BE2C (cell line): ENCODE data around the gene BST1.
"Not testable (repeated sequence)": the region's sequence is repeated elsewhere in the genome, so short reads cannot be mapped to it uniquely, and the experiment has no call there.

Experiments used
- DNase-seq: peaks from one replicate; pipeline ENCODE4 v3.0.0-alpha.2; 2020
- H3K27me3 ChIP-seq: fragments of 250-450 bp; sonication (Bioruptor Pico); 2 replicates; pipeline ENCODE4 v1.5.1; 2020; ENCODE audit warnings: mild to moderate bottlenecking
- H3K36me3 ChIP-seq: fragments of 250-450 bp; sonication (Bioruptor Pico); 2 replicates; pipeline ENCODE4 v1.5.1; 2020; ENCODE audit warnings: mild to moderate bottlenecking
- H3K4me1 ChIP-seq: fragments of 250-450 bp; sonication (Bioruptor Pico); 2 replicates; pipeline ENCODE4 v1.5.1; 2020
- H3K4me3 ChIP-seq: 2 replicates; pipeline ENCODE4 v1.5.1; 2011; ENCODE audit warnings: low read depth, low read length
- H3K9me3 ChIP-seq: fragments of 250-450 bp; sonication (Bioruptor Pico); 2 replicates; pipeline ENCODE4 v1.5.1; 2020
- CTCF ChIP-seq: IDR thresholded peaks from 2 replicates; pipeline ENCODE4 v1.5.1; 2012; ENCODE audit warnings: mild to moderate bottlenecking, low read depth, low read length

BST1 gene

GRCh38 chr4:15729910-15730533, 27.2 kb downstream of the BST1 start:
- no peak overlapping the region for H3K4me3 ChIP-seq
- no peaks in the 10 kb centered on the region for H3K4me1 ChIP-seq
- H3K9me3 ChIP-seq, result no peaks in the 10 kb centered on the region; the same call in 1 of the 2 replicates
- no peaks in the 10 kb centered on the region for H3K27me3 ChIP-seq
- no peaks in the 10 kb centered on the region for H3K36me3 ChIP-seq
- TF ChIP-seq CTCF, result peak; percentile 87
- no peak for DNase-seq

GRCh38 chr4:15733061-15733460, 30.2 kb downstream of the BST1 start:
- not testable (repeated sequence) for H3K4me3 ChIP-seq, H3K36me3 ChIP-seq, H3K27me3 ChIP-seq, DNase-seq, H3K9me3 ChIP-seq, H3K4me1 ChIP-seq

DNA sequence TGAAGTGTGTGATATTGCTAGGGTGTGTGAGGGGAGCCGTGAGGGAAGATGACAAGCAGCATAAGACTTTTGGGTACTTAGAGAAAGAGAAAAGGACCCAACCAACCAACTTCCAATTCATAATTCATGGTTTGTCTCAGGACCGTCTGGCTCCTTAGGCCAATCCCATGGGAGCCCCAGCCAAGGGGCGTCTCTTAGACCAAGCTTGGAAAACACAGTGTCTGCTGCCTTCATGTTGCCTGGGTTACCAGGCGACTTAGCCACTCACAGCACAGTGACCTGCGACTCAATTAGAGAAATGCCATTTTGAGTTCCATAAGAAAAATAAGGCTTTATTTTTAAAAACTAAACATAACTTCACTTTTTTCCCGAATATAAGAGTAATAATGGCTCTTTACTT, 32.7 kb downstream of the BST1 start:
- H3K9me3 ChIP-seq, result no peaks in the 10 kb centered on the region; the same call in 1 of the 2 replicates
- no peak for DNase-seq
- no peak overlapping the region for H3K4me3 ChIP-seq
- no peak for TF ChIP-seq CTCF
- no peaks in the 10 kb centered on the region for H3K4me1 ChIP-seq
- H3K36me3 ChIP-seq, result no peaks in the 10 kb centered on the region
- H3K27me3 ChIP-seq, result no peaks in the 10 kb centered on the region

DNA sequence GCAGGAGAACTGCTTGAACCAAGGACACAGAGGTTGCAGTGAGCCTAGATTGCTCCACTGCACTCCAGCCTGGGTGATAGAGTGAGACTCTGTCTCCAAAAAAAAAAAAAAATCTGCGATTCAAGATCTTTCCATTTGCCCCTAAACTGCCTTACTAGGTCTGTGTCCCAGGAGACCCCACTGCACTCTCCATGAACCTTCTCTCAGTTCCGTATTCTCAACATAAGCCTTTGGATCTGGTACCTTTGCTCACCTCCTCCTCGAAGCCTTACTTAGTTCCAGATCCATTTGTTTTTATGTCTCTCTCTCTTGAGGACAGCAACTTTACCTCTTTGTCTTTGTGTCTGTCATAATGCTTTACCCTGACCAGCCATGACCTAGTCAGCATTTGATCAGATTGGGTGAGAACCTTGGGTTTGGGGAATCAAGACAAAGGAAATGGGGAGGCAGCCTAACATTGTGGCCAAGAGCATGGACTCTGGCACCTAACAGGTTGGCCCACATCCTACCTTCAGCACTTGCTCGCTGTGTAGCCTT, 33.7 kb downstream of the BST1 start:
- no peak for DNase-seq
- no peaks in the 10 kb centered on the region for H3K4me1 ChIP-seq
- no peak overlapping the region for H3K4me3 ChIP-seq
- TF ChIP-seq CTCF, result no peak
- H3K27me3 ChIP-seq, result no peaks in the 10 kb centered on the region
- H3K36me3 ChIP-seq, result no peaks in the 10 kb centered on the region
- H3K9me3 ChIP-seq, result no peaks in the 10 kb centered on the region; the same call in 1 of the 2 replicates

GRCh38 chr4:15737255-15737654, 34.4 kb downstream of the BST1 start:
- Histone ChIP-seq H3K9me3 (no peaks in the 10 kb centered on the region; the same call in 1 of the 2 replicates), H3K4me1 (no peaks in the 10 kb centered on the region), H3K27me3 (no peaks in the 10 kb centered on the region), H3K36me3 (no peaks in the 10 kb centered on the region), H3K4me3 (no peak overlapping the region)
- DNase-seq, result no peak
- peak; percentile 22; the same call in 1 of the 2 replicates for TF ChIP-seq CTCF

DNA sequence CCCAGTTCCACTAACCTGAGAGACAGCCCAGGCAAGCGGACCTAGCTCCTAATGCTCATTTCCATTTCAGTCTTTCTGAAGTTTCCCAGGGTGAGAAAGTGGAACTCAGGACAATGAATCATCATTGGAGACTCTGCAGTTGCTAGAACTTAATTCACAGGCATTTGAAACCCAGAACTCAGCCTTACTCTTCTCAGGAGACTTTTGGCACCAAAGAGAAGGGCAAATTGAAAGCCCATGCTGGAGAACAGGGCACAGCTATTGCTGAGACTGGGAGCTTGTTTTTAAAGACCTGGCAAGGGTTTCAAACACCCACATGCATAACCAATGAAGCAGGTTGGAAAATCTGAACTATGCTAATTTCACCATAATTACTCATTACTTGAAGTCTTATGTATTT, 36.0 kb downstream of the BST1 start:
- no peak for TF ChIP-seq CTCF
- H3K4me3 ChIP-seq, result no peak overlapping the region
- DNase-seq, result no peak
- H3K4me1 ChIP-seq, result no peaks in the 10 kb centered on the region
- no peaks in the 10 kb centered on the region for H3K9me3 ChIP-seq
- no peaks in the 10 kb centered on the region for H3K36me3 ChIP-seq
- H3K27me3 ChIP-seq, result no peaks in the 10 kb centered on the region
